NK-92 (cell line): ENCODE results near the gene EID1.
"Not testable (repeated sequence)": the region's sequence is repeated elsewhere in the genome, so short reads cannot be mapped to it uniquely, and the experiment has no call there.

Experiments
- DNase-seq: peaks from one replicate; lab custom pipeline; 2025; ENCODE audit not compliant: unreplicated experiment; lab: John Stamatoyannopoulos, UW

EID1 gene

DNA sequence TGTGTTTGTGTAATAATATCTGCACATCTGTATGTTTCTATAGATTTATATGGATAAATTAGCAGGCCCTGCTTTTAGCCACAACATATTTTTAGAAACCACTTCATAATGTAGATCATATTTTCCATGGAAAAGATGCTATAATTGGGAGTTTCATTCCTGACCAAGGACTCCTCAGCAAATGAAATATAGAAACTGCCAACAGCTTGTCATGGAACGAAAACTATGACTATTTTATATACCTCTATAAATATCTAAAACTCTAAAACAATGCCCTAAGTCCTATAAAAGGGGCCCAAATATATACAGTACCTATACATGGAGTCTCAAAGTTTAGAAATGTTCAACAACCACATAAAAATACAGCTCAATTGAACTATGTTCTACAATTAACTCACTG is 27.9 kb downstream of the EID1 start:
- DNase-seq: no peak

DNA sequence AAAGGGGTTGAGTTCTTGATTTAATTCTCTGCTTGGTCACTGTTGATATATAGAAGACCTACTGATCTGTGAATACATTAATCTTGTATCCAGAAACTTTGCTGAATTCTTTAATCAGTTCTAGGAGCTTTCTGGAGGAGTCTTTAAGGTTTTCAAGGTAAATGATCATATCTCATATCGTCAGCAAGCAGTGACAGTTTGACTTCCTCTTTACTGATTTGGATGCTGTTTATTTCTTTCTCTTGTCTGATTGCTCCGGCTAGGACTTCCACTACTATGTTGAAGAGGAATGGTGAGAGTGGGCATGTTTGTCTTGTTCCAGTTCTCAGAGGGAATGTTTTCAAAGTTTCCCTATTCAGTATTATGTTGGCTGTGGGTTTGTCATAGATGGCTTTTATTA is 31.4 kb downstream of the EID1 start:
- not testable (repeated sequence) for DNase-seq

DNA sequence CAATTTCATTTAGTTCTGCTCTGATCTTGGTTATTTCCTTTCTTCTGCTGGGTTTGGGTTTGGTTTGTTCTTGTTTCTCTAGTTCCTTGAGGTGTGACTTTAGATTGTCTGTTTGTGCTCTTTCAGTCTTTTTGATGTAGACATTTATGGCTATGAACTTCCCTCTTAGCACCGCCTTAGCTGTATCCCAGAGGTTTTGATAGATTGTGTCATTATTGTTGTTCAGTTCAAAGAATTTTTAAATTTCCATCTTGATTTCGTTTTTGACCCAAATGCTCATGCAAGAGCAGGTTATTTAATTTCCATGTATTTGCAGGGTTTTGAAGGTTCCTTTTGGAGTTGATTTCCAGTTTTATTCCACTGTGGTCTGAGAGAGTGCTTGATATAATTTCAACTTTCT is 32.6 kb downstream of the EID1 start:
- not testable (repeated sequence) for DNase-seq

DNA sequence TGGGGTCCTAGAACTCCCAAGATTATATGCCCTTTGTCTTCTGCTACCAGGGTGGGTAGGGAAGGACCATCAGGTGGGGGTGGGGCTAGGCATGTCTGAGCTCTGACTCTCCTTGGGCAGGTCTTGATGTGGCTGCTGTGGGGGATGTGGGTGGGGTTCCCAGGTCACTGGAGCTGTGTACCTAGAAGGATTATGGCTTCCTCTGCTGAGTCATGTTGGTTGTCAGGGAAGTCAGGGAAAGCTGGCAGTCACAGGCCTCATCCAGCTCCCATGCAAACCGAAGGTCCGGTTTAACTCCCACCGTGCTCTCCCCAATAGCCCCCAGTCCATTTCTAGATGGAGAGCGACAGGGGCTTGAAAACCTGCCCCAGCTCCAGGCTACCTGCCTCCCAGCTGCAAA is 35.2 kb downstream of the EID1 start:
- DNase-seq: no peak

DNA sequence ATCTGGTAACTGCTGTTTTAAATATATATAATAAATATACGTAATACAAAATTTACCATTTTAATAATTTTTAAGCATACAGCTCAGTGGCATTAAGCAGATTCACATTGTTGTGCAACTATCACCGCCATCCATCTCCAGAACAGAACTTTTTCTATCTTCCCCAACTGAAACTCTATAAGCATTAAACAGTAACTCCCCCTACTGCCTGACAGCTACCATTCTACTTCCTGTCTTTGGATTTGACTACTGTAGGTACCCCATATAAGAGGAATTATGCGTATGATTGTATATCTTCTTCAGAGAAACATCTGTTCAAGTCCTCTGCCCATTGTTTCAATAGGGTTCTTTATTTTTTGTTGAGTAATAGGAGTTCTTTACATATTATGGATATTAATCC is 36.8 kb downstream of the EID1 start:
- no peak for DNase-seq

DNA sequence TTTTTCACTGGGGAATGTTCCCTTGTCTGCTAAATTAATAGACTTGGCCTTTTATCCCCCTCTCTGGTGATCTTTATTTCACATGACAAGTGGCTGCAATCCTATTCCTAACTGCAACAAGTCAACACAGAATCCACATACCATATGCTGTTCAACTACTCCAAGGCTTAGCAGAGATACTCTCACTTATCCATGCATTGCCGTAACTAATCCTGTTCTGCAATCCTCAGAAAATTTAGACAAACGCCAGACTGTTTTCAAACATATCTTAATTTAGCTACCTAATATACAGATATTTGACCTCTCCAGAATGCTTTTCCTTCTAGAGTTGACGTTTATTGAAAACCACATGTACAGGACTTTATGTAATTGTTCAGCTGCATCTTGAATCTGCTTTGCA is 37.9 kb downstream of the EID1 start:
- no peak for DNase-seq

DNA sequence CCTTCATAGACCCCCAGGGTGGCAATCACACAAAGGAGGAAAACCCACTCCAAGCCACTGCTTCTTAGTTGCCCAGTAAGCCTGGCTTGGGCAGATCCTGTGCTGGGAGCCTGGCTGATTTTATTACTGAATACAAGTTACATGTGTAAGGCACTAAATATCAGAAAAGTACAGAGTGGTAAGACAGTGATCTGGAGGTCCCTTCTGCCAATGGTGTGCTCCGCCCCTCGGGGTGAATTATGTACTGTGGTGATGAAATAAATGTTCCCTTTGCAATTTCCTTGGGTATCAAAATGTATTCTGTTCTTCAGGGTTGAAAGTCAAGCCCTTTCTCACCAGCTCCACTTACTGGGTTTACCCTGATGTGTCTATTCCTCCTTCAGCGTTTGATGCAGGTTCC is 38.8 kb downstream of the EID1 start:
- DNase-seq: no peak

DNA sequence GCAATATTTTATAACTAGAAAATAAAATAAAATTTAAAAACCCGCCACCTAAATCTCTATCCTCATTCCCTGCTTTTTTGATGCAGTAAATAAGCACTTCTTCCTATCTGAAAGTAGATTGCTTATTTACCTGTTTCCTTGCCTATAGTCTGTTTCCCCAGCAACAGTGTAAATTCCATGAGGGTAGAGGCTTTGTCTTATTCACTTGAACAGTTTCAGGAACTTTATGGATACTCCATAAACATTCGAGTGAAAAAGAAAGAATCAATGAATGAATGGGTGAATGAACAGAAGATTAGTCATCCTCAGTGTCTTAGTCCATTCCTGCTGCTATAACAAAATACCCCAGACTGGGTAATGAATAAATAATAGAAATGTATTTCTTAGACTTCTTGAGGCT is 44.1 kb downstream of the EID1 start:
- no peak for DNase-seq

DNA sequence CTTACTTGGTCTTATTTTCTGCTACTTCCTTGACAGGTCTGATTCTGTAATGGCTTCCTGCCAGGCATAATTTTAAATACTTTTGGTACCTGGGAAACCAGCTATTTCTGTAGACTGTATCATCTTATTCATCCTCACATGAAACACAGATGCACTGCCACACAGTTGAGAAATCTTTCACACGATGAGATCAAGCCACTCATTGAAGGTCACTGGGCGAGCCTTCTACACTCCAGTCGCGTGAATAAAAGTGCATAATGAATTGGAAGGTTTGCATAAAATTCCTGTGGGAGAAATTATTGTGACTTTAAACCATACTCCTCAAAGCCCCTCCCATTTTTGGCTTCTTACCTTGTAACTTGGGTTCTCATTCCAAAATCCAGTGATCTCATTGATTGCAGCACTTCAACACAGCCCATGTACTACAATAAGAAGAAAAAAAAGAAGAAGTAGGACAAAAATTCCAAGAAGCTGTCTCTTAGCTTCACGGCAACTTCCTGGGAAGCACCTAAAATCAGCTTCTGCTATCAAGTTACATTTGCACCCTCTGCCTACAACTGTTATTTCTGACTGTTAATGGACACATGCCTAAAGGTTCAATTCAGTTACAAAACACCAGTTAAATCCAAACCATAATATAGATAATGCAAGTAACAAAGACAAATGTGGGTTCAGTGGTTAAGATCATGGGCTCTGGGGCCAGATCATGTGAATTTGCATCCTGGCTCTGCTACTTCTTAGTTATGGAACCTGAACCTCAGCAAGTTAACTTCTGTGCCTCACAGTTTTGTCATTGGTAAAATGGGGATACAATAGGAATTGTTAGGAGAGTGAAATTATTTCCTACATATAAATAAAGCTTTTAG is 46.8 kb downstream of the EID1 start:
- no peak for DNase-seq

DNA sequence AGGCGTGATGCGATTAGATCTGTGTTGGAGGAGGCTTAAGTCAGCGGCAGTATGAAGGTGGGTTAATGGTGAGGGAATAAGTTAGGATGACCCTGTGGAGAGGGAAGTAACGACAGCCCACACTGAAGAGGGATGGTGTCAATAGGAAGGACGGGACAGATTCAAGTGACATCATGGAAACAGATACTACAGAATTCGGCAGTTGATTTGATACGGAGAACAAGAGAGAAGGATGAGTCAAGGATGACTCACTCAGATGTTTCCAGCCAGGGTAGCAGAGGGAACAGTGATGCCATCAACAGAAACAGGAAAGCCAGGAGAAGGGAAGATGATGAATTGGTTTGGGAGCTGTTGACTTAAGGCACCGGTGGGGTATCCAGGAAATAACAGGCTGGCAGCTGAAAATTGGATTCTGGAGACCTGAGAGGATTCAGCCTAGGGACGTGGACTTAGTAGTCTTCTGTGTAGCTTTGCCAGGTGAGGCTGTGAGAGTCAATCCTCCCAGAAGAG is 47.8 kb downstream of the EID1 start:
- no peak for DNase-seq

DNA sequence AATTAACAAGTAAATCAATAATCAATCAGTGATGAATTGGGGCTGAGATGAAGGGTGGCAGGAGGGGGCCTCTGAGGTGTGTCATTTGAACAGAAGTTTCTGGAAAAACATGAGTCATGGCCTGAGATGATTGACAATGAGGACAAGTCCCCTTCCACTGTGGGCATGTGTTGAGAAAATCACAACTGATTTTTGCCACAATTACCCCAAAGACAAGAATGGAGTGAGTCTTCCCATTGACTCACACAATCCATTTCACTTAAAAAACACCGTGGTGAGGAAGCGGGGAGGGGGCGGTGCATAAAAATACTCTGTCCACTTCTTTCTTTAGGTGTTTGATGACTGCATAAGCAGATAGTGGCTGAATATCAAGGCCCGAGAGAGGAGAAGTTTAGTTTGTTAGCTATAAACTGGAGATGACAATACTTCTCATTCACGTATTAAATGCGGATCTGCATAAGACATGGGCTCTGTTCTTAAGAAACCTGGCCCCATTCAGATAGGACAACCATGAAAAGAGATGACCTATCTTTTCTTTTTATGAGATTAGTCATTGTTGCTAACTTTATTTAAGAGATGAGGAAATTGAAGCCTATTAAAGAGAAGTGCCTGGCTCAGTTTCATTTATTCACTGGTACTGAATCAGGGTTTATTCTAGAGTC is 51.1 kb downstream of the EID1 start:
- no peak for DNase-seq

DNA sequence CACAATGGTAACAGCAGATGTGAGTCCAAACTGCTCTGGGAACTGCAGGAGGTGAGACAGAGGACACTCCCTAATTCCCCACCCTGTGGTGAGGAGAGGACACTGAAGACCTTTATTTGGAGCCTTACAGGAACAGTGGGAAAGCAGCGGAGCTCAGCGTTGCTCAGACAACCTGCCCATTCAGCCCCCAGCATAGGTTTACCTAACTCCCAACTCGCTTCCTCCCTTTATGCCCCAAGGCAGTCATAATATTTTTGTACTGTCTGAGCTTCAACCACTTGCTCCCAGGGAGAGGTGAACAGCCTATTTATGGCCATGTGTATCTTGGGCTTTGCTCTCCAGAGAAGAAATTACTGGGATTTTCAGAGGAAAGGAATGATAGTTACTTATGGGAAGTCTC is 51.7 kb downstream of the EID1 start:
- no peak for DNase-seq
